HG03097 (cell line): ENCODE results near the gene FBXL2.
"Not testable (repeated sequence)": the region's sequence is repeated elsewhere in the genome, so short reads cannot be mapped to it uniquely, and the experiment has no call there.

Experiments used
- ATAC-seq: cut with Tn5 transposase; IDR thresholded peaks from one replicate; pipeline ENCODE4 v1.9.1; 2021; ENCODE audit not compliant: unreplicated experiment, low FRiP score

Gene FBXL2

DNA sequence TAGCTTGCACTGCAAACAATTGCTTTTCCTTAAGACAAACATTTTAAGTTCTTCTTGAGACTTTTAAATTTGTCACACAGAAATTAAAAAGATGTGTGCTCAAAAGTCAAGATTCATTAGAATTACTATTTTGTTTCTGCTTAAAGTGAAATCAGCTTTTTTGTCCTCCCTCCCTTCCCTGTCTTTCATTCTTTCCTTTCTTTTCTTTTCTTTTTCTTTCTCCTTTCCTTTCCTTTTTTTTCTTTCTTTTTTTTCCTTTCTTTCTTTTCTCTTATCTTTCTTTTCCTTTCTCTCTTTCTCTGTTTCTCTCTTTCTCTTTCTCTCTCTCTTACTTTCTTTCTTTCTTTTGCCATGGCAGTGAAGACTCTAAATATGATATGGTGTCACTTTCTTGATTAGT lies 37.8 kb downstream of the FBXL2 start:
- ATAC-seq = no peak

DNA sequence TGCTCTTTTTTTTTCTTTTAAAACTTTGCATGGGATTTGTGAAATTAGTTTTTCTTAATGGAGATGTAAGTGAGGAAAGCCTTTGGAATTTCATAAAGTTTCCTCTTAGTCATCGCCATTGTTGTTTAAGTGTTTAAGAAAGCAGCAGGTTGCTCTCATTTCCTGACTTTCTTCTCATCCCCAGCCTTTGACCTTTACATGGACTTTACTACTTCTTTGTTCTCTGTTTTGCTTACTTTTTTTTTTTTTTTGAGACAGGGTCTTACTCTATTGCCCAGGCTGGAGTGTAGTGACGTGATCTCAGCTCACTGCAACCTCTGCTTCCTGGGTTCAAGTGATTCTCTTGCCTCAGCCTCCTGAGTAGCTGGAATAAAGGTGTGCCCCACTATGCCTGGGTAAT lies 38.6 kb downstream of the FBXL2 start:
- no peak for ATAC-seq

GRCh38 chr3:33317963-33318709 lies 40.9 kb downstream of the FBXL2 start:
- ATAC-seq = no peak

- ATAC-seq = no peak
Observed at GRCh38 chr3:33318710-33319380, 41.6 kb downstream of the FBXL2 start.

DNA sequence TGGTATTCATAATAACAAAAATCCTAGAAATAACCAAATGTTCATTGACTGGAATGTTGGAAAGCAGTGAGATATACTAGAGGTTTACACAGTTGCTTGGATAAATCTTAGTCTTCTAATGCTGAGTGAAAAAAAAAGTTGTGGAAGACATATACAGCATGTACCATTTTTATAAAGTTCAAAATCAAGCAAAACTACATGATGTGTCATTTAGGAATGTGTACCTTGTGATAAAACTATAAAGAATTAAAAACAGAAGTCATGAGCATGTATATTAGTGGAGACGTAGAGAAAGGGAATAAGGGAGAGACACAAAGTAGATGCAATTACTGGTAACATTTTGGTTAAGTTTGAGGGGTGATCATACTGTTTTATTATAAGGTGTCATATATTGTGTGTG lies 45.2 kb downstream of the FBXL2 start:
- no peak for ATAC-seq

DNA sequence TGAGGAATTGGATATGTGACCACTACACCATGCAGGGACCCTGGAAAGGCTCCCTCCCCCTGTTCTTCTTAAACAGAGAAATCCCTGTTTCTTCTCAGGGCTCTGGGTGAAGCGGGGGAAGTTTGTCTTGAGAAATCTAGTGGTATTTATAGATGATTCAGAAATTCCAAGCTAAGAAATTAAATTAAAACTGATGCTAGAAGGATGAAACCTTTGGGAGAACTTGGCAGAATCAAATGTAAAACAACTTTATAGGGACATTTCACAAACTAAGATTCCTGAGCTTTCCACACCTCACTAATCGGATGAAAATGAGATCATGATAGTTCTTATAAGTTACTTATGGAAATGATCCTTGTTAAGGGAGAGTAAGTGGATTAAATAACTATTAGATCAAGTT lies 54.2 kb downstream of the FBXL2 start:
- ATAC-seq = no peak

DNA sequence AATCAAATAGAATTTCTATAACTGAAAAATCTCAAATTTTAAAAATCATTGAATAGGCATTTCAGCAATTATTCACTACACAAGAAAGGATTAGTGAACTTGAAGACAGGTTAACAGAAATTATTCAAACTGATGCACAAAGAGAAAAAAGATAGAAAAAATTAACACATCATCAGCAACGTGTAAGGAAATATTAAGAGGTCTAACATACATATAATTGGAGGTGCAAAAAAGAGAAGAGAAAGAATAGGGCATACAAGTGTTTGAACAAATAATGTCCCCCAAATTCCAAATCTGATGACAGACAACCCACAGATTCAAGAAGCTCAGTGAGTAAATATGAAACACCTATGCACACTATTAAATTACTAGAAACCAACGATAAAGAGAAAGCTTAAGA lies 57.1 kb downstream of the FBXL2 start:
- ATAC-seq = no peak

GRCh38 chr3:33338936-33339465 lies 61.8 kb downstream of the FBXL2 start:
- ATAC-seq = not testable (repeated sequence)

DNA sequence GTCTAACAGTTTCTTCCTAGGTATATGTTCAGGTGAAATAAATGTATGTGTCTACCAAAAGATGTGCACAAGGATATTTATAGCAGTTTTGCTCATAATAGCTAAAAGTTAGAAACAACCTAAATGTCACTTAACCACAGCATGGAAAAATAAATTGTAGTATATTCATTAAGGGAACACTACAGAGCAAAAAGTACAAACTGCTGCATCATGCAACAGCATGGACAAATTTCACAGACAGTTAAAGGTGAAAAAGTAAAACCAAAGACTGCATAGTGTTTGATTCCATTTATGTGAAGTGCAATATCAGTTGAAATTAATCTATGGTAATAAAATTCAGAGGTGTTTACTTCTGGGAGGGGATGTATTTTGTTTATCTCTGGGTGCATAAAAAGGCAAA lies 62.5 kb downstream of the FBXL2 start:
- no peak for ATAC-seq

- ATAC-seq = no peak
Observed at GRCh38 chr3:33355611-33356010, 78.4 kb downstream of the FBXL2 start.

DNA sequence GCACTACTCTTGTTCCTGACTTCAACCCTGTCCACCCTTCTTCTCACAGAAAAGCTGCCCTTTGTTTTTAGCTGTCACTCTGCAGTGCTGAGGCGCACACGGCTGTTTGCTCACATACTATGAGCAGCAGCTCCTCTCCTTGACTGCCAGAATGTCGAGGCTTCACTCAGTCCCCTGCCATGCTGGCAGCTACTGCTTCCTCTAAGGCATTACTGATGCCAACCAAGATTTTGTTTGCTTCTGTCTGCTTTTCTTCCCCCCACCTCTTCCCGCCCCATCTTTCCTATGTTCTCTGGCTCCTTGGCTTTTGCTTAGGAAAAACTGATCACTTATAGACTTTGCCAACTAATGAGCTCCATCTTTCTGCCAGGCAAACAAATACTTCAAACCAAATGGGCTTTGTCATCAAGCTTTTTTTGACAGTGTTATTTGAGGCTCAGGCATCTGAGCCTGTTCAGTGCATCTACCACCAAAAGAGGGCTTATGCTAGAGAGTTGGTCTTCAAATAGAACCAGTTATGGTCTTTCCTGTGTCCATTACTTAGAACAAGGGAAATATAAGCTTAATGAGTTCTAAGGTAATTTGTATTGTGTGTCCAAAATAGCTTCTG lies 81.0 kb downstream of the FBXL2 start:
- no peak for ATAC-seq

DNA sequence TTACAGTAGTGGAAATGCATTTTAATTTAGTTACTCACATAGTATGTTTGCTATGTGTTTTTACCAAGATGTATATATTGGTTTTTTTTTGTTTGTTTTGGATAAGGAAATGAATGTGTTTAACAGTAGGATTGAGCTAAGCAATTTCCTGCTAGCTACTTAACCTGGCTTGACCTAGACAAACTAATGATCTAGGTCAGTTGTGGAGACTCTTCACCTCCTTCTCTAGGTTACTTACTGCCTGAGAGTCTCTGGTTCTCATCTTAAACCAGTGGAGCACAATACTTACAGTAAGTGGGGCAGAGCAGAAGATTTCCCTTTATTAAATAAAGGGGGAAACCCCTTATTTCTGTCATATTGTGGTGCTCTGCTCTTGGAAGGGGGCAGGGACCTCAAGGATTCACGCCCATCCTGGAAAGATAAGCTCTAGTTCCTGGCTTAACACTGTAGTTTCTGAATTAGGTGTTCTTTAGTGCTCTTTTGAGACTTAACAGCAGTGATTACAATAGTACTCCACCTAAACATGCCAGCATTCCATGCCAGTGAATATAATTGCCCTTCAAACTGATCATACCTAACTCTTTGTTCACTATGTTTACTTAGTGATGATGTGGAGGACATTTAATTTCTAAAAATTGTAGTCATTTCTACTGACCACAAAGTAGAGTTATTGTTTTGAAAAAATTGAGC lies 83.0 kb downstream of the FBXL2 start:
- ATAC-seq = no peak

GRCh38 chr3:33363113-33363800 lies 86.0 kb downstream of the FBXL2 start:
- ATAC-seq = no peak

DNA sequence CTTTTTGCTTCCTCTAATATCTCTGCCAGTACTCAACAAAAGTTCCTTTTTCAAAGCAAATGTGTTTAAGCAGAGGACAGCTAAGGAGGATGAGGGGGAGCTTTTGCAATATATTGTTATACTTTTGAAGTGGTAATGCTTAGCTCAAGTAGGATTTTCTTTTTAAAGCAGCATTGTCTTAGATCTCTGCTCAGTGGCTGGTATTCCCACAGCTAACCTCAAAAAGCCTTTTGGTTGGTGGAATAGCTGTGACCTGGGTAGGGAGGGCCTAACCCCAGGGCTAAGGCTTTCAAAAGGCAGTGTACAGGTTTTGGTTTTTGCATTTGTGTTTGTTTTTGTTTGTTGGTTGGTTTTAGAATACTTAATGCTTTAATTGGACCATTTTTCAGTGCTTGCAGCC lies 86.8 kb downstream of the FBXL2 start:
- ATAC-seq = no peak

- no peak for ATAC-seq
Observed at GRCh38 chr3:33364531-33365128, 87.4 kb downstream of the FBXL2 start.

DNA sequence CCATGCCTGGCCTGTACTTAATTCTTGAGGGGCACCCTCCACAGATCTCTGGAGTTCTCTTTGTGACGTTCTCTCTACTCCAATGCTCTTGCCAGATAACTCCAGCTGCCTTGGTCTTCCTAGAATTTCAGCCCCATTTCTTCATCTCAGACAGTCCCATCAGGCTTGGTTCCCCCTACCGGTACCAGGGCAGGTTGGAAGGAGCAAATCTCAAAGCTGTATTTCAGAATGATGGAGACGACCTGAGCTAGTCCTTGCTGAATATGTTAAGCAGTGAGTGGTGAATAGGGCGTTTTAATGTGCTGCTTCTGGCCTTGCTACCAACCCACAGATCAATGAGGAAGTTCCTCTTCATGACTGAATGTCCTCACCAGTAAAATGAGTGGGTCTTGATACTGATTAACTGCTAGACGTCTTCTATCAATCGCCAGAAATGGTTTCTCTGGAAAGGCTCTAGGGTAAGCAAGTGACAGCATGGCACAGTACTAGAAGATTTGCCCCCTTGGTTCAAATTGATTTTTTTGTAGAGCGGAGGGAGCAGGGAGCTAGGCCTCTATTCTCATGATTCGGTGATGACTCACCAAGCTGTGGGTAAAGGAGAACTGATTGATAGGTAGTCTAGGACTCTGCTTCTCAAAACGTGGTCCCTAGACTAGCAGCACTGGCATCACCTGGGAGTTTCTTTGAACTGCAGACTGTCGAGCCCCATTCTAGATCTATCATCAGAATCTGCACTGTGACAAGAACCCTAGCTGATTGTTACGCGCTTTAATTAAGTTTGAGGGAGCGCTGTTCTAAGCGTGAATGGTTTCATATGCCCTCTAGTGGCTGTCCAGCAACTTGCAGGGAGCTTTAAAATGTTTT lies 95.2 kb downstream of the FBXL2 start:
- no peak for ATAC-seq

- no peak for ATAC-seq
Observed at GRCh38 chr3:33373082-33373437, 95.8 kb downstream of the FBXL2 start.

DNA sequence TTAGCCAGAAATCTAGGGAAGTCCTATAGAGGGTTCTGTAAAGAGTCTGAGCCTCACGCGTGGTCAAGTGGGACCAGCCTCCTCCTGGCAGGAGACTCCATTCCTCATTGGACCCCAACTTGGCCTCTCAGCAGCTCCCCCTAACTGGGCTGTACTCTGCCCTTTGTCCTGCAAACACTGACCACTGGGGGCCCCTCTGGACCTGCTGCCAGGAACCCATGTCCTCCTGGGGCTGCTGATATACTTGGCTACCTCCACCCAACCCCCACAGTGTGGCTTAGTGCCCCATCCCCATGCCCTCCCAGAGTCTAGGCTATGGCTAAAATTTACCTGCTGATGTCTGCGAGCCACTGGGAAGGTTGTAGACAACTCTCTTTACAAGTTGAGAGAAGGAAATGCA lies 100.2 kb downstream of the FBXL2 start:
- no peak for ATAC-seq

GRCh38 chr3:33377931-33378330 lies 100.7 kb downstream of the FBXL2 start:
- ATAC-seq = no peak
